Activated naive CD8-positive, alpha-beta T cell treated with anti-CD3 and anti-CD28 coated beads, Interleukin-2, amount 50 U/mL, for 16 hours (primary cell): Measurements from ENCODE around the gene HHLA2.

Experiments used
- DNase-seq: peaks from one replicate; pipeline ENCODE4 v3.0.0-alpha.2; 2020; ENCODE audit warnings: low read depth, low spot score

HHLA2 gene

DNA sequence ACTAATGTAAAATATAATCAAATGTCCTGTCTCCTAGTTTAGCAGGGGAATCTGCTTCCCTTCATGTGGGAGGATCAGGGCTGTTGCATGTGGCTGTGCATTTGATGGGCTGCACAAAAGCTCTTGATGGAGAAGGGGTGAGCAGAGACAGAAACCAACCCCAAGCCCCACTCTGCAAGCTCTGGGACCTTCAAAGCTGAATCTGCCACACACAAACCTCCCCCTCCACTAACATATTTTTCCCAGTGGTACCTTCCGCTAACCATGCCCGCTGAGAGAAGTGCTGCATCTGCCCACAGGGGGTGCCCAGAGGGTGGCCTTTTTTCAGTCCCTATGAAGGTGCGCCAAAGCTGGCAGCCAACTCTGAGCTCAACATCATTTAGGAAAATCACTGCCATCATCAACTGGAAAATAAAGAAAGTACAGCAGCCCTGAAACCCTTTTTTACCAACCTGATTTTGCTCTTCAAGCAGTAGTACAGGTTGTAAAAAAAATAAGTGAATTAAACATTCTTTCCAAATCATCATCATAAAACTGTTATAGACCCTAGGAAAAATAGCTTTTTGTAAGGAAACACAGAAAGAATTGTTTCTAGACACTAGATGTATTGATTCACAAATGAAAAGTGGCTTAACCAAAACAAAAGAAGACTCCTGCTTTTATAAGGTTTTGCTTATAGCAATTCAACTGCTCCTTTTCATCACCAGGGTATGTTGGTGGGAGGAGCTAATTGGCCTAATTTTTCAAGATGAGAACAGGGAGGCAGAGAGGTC, 97.0 kb downstream of the HHLA2 start:
- no peak for DNase-seq

DNA sequence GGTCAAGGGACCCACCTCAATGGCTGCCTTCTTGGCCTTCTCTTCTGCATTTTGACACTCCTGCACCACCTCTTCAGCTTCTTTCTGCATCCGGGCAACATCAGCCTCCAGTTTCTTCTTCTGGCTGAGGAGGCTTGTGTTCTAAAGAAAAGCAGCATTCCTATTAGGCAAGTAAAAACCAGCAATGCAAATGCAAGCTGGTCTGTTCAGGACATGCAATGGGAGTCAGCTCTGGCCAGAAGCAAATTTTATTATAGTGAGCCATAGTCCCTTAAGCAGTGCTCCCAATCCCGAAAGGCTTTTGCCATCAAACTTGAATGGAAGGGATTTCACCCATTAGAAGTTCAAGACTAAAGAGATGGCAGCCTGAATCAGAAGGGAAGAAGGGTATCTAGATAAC, 97.7 kb downstream of the HHLA2 start:
- DNase-seq, result no peak

DNA sequence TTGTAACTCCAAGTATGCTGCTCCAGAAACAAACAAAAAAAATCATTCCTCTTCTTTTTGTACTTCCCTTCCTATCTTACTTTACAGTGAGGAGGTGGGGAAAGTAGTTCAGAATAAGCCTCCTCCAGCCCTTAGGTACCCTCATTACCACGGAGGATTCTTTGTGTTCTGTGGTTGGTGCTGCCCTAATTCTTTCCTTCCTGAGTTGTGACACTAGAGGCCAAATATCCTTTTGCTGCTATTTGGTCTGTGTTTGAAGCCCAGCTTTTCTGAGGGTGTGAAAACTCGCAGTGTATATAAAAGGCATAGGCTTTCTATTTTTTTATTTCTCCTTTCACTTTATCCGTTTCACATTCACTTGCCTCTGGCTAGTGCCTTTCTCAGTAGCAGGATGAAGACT, 98.2 kb downstream of the HHLA2 start:
- no peak for DNase-seq

DNA sequence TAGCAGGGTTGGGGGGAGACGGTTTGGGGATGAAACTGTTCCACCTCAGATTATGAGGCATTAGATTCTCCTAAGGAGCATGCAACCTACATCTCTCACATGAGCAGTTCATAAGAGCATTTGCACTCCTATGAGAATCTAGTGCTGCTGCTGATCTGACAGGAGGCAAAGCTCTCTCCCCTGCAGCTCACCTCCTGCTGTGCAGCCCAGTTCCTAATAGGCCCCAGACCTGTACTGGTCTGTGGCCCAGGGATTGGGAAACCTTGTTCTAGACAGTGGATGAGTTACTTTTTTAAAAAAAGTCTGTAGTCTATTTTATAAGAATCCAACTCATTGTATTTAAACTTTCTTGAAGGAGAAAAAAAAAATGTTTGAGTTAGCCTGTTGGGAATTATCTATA, 100.0 kb downstream of the HHLA2 start:
- no peak for DNase-seq

DNA sequence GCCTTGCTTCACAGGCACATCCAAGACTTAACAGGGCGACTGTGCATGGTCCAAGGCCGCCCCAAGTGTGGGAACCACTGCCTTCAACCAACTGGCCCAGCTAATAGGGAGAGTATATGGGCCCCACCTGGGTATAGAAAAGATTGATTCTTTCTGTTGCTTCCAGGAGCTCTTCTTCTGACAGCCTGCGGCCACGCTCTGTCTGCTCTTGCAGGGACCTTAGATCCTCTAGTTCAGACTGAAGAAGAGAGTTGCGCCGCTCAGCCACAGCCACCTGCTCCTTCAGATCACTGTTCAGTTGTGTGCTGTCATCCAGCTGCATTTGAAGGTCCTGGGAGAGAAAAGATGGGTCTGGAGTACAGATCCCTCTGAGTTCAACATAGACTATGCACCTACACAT, 102.2 kb downstream of the HHLA2 start:
- DNase-seq, result no peak

DNA sequence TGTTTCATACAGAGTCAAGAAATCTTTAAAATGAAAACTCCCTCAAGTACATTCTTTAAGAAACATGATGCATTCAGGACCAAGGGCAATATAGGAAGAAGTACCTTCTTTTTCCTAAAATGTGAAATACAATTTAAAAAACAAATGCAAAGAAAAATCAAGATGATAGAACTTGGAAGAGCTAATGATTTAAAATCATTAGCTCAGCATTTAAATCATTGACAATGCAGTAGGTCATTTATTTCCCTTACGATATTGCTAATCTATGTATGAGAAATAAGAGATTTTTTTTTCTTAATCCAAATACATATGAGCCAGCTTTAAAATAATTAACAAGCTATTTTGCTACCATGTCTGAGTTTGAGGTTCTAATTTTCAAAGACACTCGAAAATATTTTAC, 105.5 kb downstream of the HHLA2 start:
- DNase-seq, result no peak

DNA sequence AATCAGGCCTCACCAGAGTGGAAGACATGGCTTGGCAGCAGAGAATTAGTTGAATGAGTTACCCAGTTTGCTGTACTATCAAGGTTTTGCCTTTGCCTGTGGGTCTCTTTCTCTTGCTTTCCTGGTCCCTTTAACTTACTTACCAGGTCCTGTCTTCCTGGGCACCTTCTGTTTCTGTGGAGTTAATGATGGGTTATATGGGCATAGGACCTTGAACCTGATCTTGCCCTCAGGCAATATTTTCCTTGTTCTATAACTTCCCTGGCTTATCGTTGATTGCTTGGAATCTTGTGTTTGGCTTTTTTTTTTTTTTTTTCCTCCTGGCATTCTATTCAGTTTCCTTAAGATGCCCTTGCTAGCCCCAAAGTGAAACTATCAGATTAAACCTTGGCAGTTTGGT, 106.8 kb downstream of the HHLA2 start:
- DNase-seq, result no peak

DNA sequence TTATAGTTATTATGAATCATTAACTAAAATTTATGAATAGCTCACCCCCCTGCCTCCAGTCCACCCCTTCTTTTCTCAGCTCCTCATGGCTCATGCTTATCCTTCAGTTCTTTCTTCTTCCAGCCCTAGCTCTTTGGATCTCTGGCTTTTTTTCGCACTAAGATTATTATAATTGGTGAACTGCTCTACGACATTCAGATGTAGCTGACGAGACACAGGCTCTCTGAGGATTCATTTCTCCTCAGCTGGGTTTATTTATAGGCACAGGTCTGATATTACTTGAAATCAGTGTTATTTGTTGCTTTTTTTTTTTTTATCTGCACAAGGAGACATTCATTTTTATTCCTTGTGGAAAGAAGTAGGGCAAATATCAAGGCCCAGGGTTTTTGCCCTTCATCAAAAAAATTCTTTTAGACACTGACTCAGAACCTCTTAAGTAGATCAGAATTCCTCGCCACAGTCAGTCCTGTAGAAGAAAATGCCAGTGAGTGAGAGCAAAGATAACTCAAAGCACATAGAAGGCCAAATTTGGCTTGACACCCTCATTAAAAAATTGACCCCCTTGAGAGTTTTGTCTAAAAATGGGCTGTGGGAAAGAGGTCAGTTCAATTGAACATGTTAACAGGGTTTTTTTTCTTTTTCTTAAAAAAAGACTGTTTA, 107.5 kb downstream of the HHLA2 start:
- no peak for DNase-seq

DNA sequence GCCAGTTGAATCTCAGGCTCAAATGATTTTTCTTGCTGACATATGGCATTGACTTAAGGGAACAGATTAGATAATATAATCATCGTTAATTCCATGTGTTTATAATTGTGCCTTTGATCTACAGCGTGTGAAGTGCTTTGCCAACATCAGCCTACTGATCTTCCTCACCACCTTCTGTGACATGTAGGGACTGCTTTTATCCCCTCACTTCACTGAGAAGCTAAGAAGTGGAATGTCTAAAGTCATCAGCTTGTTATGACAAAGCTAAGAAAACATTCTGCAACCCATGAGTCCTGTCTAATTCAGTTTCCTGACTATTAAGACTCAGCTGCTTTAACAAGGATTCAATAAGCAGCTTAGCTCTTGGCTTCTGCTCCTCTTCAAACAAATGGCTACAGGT, 108.0 kb downstream of the HHLA2 start:
- no peak for DNase-seq

DNA sequence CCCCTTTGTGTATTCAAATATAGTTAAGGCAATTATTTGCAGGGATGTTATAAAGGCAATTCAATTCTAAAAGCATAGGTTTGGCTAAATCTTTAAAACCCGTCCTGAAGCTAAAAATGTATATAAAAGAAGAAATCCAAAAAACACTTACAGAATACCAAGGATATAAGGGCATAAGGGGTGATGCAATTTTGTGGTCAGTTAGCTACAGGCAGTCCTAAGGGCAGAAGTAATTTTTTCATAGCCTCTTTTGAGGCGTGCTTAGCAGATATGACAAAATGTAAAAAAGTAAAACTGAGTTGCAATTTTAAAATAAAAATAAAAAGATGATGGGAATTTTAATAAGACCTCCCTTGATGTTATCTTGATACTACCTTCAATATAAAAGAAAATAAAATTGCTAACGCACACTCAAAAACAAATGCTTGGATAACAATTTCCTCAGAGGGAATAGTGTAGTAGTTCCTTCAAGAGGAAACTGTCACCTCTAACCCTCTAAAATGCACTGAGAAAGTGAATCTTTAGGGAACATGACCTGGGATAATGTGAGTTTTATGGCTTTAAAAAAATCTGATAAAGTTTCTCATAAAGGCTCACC, 109.8 kb downstream of the HHLA2 start:
- no peak for DNase-seq

DNA sequence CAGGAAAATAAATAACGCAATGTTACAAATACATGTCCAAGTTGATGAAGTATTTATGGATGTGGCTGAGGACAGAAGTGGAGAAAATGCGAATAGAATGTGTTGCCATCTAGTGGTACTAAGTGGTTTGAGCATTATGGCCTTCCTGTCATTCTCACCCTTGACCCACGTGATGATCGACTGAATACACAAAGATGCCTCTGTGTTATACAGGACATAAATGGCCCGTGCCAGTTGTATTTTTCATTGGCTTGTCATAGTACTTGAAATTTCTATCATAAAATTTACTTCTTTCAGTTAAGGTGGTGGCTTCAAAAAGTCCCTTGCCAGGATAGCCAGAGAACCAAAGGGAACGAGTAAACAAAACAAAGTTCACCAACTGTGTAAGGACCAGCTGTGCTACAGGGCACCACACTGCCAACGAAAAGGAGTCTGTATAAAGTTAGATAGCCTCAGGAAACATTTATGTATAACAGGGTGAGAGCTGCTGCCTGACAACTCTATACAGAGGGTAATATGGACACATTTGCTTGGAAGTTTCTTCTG, 110.4 kb downstream of the HHLA2 start:
- DNase-seq, result no peak

DNA sequence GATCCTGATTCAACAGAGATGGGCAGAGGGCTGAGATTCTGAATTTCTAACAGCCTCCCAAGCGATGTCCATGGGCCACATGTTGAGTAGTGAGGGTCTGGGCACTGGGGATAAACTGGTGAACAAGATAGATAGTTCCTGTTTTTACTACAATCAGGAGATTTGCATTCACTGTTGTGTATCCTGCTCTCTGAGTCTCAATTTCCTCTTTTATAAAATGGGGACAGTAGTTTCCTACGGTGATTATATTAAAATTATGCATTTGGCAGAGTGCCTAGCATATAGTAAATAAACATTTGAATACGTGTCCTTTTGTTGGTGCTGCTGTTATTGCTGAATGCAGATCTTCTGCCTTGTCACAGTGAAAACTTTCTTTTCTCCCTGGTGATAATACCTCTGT, 111.5 kb downstream of the HHLA2 start:
- DNase-seq, result no peak

DNA sequence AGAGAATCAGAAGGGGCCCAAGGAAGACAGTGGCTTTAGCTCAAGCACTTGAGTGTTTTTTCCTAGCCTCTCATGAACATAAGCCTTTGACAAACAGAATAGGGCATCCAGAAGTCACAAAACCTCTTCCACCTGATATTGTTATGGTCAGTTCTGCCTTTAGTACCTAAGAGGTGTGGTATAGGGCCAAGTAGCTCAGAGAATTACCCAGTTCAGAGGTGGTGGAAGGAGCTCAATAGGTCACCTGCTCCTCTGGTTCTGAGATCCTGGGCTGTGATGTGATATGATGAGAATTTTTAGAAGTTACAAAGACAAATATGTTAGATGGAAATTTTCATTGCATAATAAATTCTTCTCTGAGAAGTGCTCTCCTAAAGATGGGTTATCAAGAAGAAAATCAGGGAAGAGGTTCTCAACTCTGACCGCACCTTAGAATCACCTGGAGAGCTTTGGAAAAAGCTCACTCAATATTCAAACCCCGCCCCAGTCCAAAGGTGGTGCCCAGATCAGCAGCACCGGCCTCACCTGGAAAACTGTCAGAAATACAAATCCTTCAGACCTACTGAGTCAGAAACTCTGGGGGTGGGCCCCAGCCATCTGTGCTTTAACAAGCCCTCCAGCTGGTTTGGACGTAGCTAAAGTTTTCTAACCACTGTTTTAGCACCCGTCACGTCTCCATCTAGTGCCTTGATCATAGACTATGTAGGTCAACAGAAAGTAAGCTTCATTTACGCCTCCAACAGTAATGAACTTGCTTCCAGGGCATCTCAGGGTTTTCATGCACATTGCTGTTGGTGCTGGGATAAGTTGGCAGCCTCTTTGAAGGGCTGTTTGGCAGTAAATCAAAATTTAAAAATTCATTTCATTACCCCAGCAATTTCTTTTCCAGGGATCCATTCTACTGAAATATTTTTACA, 112.8 kb downstream of the HHLA2 start:
- DNase-seq, result no peak

DNA sequence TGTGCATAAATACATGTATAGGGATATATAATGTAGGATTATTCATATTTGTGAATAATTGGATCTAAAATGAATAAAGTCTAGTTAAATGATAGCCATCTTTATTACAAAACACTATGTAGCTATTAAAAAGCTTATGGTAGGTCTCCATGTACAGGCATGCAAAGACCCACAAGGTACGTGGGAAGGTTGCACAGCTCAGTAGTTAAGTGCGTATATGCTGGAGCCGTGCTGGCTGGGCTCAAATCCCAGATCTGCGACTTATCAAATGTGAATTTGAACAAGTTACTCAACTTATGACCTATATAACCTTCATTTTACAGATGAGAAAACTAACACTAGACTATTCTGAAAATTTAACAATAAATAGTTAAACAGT, 113.4 kb downstream of the HHLA2 start:
- DNase-seq, result no peak

DNA sequence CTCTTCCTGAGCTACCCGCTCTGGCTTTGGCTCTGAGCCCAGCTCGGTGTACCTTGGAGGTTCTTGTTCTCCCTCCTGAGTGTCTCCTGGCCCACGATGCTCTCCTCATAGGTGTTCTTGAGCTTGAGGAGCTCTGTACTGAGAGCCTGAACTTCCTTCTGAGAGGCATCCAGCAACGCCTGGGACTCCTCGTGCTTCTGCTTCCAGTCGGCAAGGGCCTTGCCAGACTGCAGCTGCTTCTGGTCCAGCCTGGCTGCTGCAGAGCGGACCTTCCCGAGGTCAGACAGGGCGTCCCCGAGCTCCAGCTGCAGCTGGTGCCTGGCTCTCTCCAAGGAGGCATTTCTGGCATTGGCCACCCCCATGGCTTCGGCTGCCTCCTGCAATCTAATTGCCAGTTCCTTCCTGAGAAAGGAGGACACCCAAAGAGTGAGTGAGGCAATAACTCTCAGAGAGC, 114.2 kb downstream of the HHLA2 start:
- DNase-seq, result no peak

DNA sequence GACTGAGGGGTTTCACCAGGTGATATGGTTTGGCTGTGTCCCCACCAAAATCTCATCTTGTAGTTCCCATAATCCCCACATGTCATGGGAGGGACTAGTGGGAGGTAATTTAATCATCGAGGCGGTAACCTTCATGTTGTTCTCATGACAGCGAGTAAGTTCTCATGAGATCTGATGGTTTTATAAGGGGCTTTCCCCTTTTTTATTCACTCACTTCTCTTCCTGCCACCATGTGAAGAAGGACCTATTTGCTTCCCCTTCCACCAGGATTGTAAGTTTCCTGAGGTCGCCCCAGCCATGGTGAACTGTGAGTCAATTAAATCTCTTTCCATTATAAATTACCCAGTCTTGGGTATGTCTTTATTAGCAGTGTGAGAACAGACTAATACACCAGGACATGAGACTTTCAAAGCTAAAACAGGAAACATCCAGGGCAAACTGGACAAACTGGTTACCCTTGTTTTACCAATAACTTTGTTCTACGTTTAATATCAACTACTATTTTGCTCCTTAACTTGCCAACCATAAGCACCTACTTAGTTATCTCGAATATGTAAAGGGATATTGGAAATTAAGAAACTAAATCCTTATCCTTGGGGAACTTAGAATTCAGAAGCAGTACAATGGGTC, 115.9 kb downstream of the HHLA2 start:
- DNase-seq, result no peak

DNA sequence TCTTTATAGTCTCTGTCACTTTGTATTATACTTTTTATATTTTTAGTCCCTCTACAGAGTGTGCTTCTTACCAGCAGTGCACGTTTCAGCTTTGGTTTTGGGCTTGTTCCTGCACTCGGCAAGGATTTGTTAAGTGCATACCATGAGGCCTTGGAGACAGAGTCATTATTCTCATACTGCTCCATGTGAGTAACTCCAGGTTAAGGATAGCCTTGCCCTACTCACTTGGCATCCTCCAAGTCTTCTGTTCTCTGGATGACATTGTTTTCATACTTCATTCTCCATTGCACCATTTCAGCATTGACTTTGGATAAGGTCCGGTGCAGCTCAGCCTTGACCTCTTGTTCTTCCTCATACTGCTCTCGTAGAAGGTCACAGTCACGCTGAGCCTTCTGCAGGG, 117.7 kb downstream of the HHLA2 start:
- DNase-seq, result no peak

DNA sequence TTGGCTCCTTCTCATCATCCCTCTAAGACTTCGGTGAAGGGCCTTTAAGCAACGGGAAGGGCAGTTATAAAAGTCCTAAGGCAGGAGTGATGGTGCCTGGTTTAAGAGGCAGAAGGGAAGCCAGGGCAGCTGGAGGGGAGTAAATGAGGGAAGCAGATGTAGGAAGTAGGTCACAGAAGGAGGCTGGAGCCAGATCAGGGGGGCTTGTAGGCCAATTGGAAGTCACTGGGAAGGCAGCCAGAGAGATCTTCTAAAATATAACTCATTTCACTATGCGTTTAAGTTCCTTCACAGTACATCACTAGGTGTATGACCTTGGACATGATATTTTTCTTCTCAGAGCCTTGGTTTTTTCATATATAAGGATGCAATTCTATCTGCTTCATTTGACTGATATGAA, 119.3 kb downstream of the HHLA2 start:
- no peak for DNase-seq

DNA sequence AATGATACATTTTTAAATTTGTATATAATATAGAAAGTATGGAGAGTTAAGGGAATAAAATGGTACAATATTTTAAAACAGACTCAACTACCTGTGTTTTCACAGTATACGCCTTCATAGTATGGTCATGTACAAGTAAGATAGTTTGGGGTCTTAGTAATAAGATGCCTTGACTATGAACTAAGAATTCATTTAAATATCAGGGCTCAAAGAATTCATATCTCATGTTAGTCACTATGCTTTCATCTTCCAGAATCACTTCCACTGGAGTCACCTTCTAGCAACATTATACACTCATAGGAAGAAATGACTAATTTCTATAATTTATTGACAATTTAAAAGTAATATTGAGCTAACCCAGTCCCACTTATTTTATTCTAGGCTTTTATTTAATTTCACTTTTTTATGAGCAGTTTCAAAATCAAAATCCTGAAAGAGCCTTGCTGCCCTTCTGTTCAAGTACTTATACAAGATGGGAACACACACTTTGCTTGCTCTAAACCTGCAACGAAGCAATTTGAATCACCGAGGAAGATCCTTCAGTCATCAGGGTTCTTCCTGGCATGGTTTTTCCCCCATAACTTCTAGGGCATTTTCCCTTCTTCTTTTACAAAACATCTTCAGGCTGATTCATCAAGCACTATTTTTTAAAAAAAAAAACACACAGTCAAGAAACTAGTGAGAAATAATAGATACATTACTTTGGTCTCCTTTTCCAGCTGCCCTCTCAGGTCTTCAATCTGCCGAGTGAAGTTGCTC, 119.9 kb downstream of the HHLA2 start:
- DNase-seq, result no peak

DNA sequence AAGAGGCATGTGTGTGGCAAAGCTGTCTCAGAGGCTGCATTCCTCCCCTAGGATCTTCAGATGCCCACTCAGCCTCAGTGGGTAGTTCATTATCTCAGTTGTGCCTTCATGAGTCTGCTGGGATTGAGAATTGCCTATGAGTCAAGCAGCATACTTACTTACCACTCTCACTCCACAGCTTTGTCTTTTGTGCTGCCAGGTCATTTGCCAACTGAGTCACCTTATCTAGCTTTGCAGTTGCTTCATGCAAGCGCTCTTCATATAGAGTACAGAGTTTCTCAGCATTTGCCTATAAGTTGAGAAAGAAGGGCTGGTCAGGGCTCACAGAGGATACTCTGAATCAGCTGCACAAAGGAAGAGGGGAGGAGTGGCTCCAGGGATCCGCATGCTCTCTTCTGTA, 124.6 kb downstream of the HHLA2 start:
- no peak for DNase-seq
